Right cardiac atrium (tissue), 5 donors: ENCODE measurements around the gene CALN1. TPM values are rescaled to one million over a fixed set of nuclear protein-coding genes. Genes with fewer than 3 reads are reported as not detected.

Experiments
- ATAC-seq, 2 donors: fragments of 200-7000 bp; cut with Tn5 transposase; one replicate each; pipeline versions ENCODE4 v1.8.0 to v1.9.1; 2020; ENCODE audit warnings: moderate library complexity in 2 of 2, mild to moderate bottlenecking in 1 of 2
- DNase-seq, 3 donors: peaks; one replicate each; pipeline ENCODE4 v3.0.0-alpha.2; 2020
- H3K27ac ChIP-seq: one replicate; pipeline ENCODE4 v1.5.1; 2013; ENCODE audit warnings: mild to moderate bottlenecking, low read length, control low read depth, moderate library complexity
- H3K27me3 ChIP-seq: one replicate; pipeline ENCODE4 v1.6.1; 2013; ENCODE audit not compliant: control insufficient read depth, insufficient read depth
- H3K4me1 ChIP-seq: one replicate; pipeline ENCODE4 v1.6.1; 2013; ENCODE audit warnings: low read length; ENCODE audit not compliant: control insufficient read depth, insufficient read depth
- H3K4me3 ChIP-seq: one replicate; pipeline ENCODE4 v1.5.1; 2013; ENCODE audit warnings: low read length, control low read depth
- H3K9me3 ChIP-seq: one replicate; pipeline ENCODE4 v1.6.1; 2013; ENCODE audit warnings: low read length; ENCODE audit not compliant: control insufficient read depth
- WGBS: extraction: QIAGEN DNeasy Blood & Tissue Kit; methylation state at CpG from one replicate; pipeline ENCODE4 v1.1.7; 2013; 5-methylcytosine and 5-hydroxymethylcytosine counted together
- intact Hi-C, 4 donors: fragments of 100-400 bp; cut with DNase I; formaldehyde crosslinking; loops; one replicate each; pipeline versions ENCODE4 v1.11.0 to v1.14.0; 2022 to 2023
- polyA plus RNA-seq: library from polyadenylated mRNA; stranded (reverse); fragments of 200-250 nt; gene quantifications from one replicate; pipeline ENCODE4 v1.2.3, GENCODE V29; 2013
- total RNA-seq, 4 donors: library from RNA; stranded (reverse); fragmentation: NEBNext Ultra II Directional; extraction: Animal tissue kit (Norgen Biotek cat#: 25700); gene quantifications; one replicate each; pipeline ENCODE4 v1.2.1, GENCODE V29; 2021
- donor health status: healthy with polysubstance abuse.
- donor health status: DM: no; HTN: yes; CAD: no.
- donor health status: DM: no; HTN: no; CAD: no.
- donor health status: DM: no; HTN: yes; CAD: no; lungs with severe emphysema.
- donor health status: DM: yes; HTN: yes; CAD: no.

The CALN1 gene
- total and polyA plus RNA-seq, 5 donors, result not detected

DNA sequence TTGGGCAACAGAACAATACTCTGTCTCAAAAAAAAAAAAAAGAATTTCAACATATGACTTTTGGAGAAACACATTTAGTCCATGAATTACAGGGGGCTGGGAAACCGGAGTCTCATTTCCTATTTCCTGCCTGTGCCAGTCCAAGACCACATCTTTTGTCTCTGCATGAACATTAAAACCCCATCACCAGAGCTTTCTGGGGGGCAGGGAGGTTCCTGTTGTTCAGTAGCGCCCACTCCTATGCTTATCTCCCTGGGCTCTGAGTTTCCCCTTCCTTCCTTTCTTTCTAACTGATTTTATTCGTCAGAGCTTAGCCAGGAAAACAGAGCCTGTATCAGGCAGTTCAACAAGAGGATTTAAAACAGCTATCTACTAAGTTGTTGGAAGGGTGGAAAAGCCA is 119.3 kb downstream of the CALN1 start:
- ATAC-seq, result no peak
- Histone ChIP-seq H3K9me3 (peaks cover 2% of the 10 kb centered on the region), H3K27me3 (no peaks in the 10 kb centered on the region), H3K4me3 (no peak overlapping the region), H3K27ac (no peak overlapping the region), H3K4me1 (no peaks in the 10 kb centered on the region)
- WGBS, result 32% methylated on average over 3 of the region's 3 CpGs
- intact Hi-C loops, result no loop called here
- no peak for DNase-seq

DNA sequence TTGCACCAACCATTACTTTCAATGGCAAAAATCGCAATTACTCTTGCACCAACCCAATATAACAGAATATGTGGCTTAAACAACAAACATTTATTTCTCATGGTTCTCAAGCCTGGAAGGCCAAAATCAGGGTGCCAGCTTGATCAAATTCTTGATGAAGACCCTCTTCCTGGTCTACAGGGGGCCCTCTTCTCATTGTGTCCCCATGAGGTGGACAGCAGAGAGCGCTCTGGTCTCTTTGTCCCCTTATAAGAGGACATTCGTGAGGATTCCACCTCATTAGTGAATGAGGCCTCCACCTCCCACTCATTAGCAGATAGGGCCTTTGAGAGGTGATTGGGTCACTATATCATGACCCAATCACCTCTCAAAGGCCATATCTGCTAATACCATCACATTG is 120.0 kb downstream of the CALN1 start:
- DNase-seq (no peak), ATAC-seq (no peak)
- no peak overlapping the region for H3K27ac ChIP-seq
- intact Hi-C loops, result no loop called here
- H3K27me3 ChIP-seq, result no peaks in the 10 kb centered on the region
- H3K4me1 ChIP-seq, result no peaks in the 10 kb centered on the region
- 85% methylated on average over 3 of the region's 3 CpGs for WGBS
- peaks cover 2% of the 10 kb centered on the region for H3K9me3 ChIP-seq
- no peak overlapping the region for H3K4me3 ChIP-seq

DNA sequence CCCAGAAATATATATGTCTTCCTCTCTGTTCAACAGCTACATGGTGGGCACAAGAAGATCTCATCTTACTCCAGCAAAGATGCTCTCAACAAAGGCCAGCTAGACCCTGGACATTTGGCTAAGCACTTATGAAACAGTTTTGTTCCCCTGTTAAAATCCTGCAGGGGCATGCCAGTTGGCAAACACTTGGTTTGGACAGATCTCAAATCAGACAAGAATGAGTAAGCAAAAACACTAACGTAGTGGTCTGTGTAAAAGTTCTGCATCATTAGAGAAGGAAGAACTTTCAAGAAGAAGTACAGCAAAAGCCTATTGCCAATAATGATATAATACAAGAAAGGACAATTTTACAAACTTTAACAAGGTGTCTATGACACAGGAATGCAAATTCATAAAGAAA is 125.6 kb downstream of the CALN1 start:
- DNase-seq, result no peak
- H3K27ac ChIP-seq, result no peak overlapping the region
- no peak overlapping the region for H3K4me3 ChIP-seq
- H3K9me3 ChIP-seq, result peaks cover 2% of the 10 kb centered on the region
- H3K4me1 ChIP-seq, result no peaks in the 10 kb centered on the region
- intact Hi-C loops, result no loop called here
- 8% methylated on average over 1 of the region's 1 CpG for WGBS
- no peaks in the 10 kb centered on the region for H3K27me3 ChIP-seq
- no peak for ATAC-seq

DNA sequence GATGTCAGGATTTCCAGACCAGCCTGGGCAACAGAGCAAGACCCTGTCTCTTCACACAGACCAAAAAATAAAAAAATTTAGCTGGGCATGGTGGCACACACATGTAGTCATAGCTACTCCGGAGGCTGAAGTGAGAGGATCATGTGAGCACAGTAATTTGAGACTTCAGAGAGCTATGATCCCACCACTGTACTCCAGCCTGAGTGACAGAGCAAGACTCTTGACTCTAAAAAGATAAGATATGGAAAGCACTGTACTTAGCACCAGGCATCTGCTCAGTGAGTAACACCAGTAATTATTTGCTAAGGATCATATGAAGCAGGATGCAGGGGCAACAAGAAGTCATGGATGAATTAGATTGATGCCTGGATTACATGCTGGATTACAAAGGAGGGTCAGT is 128.8 kb downstream of the CALN1 start:
- Histone ChIP-seq H3K9me3 (no peaks in the 10 kb centered on the region), H3K4me1 (no peaks in the 10 kb centered on the region), H3K4me3 (no peak overlapping the region), H3K27me3 (no peaks in the 10 kb centered on the region), H3K27ac (no peak overlapping the region)
- DNase-seq (no peak), ATAC-seq (no peak)
- intact Hi-C loops, result no loop called here
- WGBS, result 69% methylated on average over 1 of the region's 1 CpG

DNA sequence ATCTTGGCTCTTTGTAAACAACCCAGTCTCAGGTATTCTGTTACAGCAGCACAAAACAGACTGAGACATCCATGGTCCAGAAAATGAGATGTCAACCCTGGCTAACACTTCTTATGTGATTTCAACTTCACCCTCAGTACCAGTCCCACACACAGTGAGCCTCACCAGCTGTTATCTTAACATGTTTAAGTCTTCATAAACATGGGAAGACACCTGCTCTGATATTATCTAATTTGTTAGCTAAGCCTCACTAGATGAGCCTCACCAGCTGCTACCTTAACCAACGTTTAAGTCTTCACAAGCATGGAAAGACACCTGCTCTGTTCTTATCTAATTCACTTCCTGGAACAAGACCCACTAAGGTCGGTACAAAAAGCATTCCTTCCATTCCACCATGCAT is 130.8 kb downstream of the CALN1 start:
- H3K4me3 ChIP-seq, result no peak overlapping the region
- H3K27me3 ChIP-seq, result no peaks in the 10 kb centered on the region
- WGBS, result 26% methylated on average over 2 of the region's 2 CpGs
- H3K27ac ChIP-seq, result no peak overlapping the region
- intact Hi-C loops, result no loop called here
- H3K4me1 ChIP-seq, result no peaks in the 10 kb centered on the region
- no peak for DNase-seq
- no peak for ATAC-seq
- H3K9me3 ChIP-seq, result no peaks in the 10 kb centered on the region

DNA sequence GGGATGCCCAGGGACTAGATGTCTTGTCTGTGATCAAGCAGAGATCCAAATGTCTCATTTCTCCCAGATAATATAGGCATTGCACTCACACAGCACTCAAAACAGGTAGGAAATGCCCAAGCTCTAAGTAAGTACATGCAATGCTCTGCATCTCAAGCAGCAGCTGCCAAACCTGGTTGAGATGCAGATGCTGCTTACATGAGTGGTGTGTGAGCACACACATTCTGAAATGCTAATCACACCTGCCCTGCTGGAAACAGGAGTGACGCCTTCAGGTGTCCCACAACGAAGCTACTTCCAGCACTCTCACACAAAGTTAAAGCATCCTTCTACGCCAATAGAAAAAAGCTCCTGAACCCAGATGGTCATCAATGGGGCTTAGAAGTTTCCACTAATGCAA is 132.9 kb downstream of the CALN1 start:
- Histone ChIP-seq H3K27me3 (no peaks in the 10 kb centered on the region), H3K4me1 (no peaks in the 10 kb centered on the region), H3K4me3 (no peak overlapping the region), H3K27ac (no peak overlapping the region), H3K9me3 (no peaks in the 10 kb centered on the region)
- intact Hi-C loops, result no loop called here
- ATAC-seq (no peak), DNase-seq (no peak)
- 66% methylated on average over 3 of the region's 3 CpGs for WGBS

DNA sequence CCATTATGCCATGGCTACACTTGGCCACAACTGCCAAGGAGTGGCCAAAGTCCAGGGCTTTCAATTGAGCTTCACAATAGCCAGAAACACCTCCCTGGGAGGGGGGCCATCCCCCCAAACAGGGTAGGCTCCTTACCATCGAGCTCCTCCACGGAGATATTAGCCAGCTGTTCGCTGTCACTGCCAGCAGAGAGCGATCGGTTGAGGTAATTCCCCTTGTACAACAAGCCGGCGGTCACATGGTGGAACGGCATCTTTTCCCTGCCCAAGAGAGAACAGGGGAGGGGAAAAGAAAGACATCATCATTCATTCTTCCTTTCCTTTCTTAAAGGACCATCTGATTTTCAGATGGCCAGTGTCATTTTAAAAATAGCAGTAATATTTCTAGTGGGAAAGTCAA is 133.6 kb downstream of the CALN1 start:
- ATAC-seq (no peak), DNase-seq (no peak)
- WGBS, result 50% methylated on average over 8 of the region's 8 CpGs

DNA sequence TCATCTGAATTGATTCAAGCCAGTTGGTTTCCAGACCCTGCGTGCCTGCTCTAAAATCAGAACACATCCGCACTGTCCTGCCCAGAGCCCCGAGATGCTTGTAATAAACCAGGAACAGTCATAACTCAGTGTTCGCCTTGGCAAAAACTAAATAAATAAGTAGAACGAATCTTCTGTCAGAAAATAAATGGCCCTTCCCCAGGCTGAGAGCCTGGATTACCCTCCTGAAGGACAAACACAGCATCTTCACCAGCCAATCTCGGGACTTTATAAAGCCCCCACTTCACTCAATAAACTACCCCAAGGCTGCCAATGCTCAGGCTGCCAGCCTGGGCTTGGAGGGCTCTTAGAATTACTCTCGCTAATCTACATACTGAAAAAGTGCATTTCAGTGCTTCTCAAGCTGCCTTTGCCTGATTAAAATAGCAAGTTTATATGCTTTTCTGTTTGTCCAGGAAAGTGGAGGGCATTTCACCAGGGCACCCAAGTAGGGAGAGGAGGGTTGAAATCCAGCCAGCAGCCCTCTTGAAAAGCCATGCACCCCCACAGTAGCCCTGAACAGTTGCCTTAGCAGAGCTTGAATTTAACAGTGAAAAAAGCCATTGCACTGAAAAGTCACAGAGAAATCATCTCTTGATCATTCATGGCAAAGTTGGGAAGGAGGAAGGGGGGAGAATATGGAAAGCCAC is 136.6 kb downstream of the CALN1 start:
- WGBS, result 86% methylated on average over 7 of the region's 7 CpGs
- ATAC-seq, result no peak
- intact Hi-C loops, result no loop called here
- no peaks in the 10 kb centered on the region for H3K27me3 ChIP-seq
- no peak for DNase-seq
- no peaks in the 10 kb centered on the region for H3K9me3 ChIP-seq
- H3K27ac ChIP-seq, result no peak overlapping the region
- H3K4me1 ChIP-seq, result no peaks in the 10 kb centered on the region
- no peak overlapping the region for H3K4me3 ChIP-seq

More for the DNA sequence above, 133.6 kb downstream of the CALN1 start:
- no peaks in the 10 kb centered on the region for H3K27me3 ChIP-seq
- H3K4me3 ChIP-seq, result no peak overlapping the region
- H3K4me1 ChIP-seq, result no peaks in the 10 kb centered on the region
- no peaks in the 10 kb centered on the region for H3K9me3 ChIP-seq
- intact Hi-C loops, result no loop called here
- no peak overlapping the region for H3K27ac ChIP-seq

DNA sequence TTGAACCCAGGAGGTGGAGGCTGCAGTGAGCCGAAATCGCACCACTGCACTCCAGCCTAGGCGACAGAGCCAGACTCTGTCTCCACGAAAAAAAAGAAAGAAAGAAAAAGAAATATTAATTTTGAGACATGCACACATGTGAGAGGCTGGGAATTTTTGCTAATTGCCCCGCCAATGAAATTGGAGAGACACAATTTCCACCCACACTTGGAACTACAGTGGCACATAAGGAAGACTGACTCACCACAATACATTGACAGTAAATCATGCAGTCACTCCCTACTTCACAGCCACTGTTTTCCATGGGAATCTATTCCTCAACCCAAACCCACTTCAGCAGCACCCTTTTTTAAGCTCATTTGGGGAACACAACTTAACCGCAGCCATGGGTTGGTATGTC is 139.7 kb downstream of the CALN1 start:
- ATAC-seq (no peak), DNase-seq (no peak)
- WGBS, result 95% methylated on average over 6 of the region's 6 CpGs
- Histone ChIP-seq H3K27me3 (no peaks in the 10 kb centered on the region), H3K9me3 (no peaks in the 10 kb centered on the region), H3K4me3 (no peak overlapping the region), H3K4me1 (no peaks in the 10 kb centered on the region), H3K27ac (no peak overlapping the region)
- intact Hi-C loops, result no loop called here

DNA sequence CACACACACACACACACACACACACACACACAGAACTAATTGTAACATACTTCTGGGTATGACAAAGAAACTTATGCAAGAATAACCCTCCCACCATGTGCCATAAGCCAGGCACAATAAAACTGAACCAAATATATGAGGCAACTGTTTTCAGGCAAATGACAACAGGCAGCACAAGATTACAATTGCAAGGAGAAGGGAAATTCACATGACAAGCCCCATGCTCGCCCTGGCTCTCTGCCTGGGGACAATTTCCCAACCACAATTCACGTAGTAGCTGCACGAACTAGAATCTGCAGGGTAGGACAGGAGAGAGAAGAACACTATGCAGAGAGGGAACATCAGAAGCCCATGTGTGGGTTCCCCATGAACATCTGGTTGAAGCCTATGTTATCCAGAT is 143.3 kb downstream of the CALN1 start:
- Histone ChIP-seq H3K4me3 (no peak overlapping the region), H3K27me3 (no peaks in the 10 kb centered on the region), H3K9me3 (no peaks in the 10 kb centered on the region), H3K27ac (no peak overlapping the region), H3K4me1 (no peaks in the 10 kb centered on the region)
- no peak for DNase-seq
- intact Hi-C loops, result no loop called here
- WGBS, result 46% methylated on average over 3 of the region's 3 CpGs
- ATAC-seq, result no peak

DNA sequence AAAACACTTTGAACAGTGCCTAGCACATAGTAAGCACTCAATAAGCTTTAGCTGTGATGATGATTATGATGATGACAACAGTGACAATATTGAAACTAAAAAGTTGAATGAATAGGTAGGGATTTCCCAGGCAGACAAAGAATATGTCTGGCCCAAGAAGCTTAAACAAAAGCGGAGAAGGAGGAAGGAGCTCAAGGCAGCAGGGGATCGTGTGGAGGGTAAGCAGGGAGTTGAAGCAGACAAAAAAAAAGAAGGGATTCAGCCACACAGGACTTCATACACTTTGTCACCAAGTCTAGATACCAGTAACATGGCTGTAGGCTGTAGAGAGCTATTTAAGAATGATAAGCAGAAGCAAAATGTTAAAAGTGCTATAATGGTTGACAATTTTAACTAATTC is 144.0 kb downstream of the CALN1 start:
- no peak overlapping the region for H3K4me3 ChIP-seq
- WGBS, result 59% methylated on average over 2 of the region's 2 CpGs
- intact Hi-C loops, result no loop called here

DNA sequence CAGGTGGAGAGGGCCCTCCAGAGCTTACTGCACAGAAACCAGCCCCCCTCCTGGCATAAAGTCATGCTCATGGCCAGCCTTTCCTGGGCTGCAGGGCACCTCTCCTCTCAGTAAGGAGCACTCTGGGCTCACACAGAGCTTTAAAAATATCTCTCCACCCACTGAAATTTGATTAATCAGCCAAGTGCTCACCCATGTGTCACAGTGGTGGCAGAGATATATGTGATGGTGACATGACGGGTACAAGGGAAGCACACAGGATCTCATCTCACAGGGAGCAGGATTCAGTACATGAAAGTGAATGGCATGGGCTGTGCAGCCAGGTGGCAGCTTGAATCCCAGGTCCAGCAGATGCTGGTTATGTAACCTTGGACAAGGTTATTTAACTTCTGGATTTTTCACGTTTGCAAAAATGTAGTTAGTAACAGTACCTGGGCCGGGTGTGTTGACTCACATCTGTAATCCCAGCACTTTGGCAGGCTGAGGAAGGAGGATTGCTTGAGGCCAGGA is 144.8 kb downstream of the CALN1 start:
- DNase-seq (no peak), ATAC-seq (no peak)
- no peak overlapping the region for H3K27ac ChIP-seq
- no peaks in the 10 kb centered on the region for H3K4me1 ChIP-seq
- intact Hi-C loops, result no loop called here
- H3K27me3 ChIP-seq, result no peaks in the 10 kb centered on the region
- no peaks in the 10 kb centered on the region for H3K9me3 ChIP-seq
- 75% methylated on average over 3 of the region's 3 CpGs for WGBS
- H3K4me3 ChIP-seq, result no peak overlapping the region

More for the DNA sequence above, 144.0 kb downstream of the CALN1 start:
- no peak overlapping the region for H3K27ac ChIP-seq
- no peaks in the 10 kb centered on the region for H3K4me1 ChIP-seq
- no peak for DNase-seq
- H3K9me3 ChIP-seq, result no peaks in the 10 kb centered on the region
- H3K27me3 ChIP-seq, result no peaks in the 10 kb centered on the region
- ATAC-seq, result no peak
